Measurements from ENCODE around the gene NEU1.
"Not testable (repeated sequence)": the region's sequence is repeated elsewhere in the genome, so short reads cannot be mapped to it uniquely, and the experiment has no call there.

The NEU1 gene

GRCh38 chr6:31815025-31815838, 47.4 kb downstream of the NEU1 start, which contains the start of the genes HSPA1A and HSPA1L:
TSS of gene HSPA1A (plus strand) at chr6:31815543. CDS start at chr6:31815757, 214 bp downstream.
TSS of gene HSPA1L (minus strand) at chr6:31815283. CDS start at chr6:31811972, 3,311 bp downstream.
- DNase-seq = peak; percentile 86 to 91 (median 90)
- Histone ChIP-seq H3K4me3 (ENCODE audit: control insufficient read depth in 1 of 7, extremely low read depth in 1 of 7, insufficient read depth in 4 of 7, low read depth in 2 of 7, low read length in 6 of 7) (peak within 1 kb of the TSS; percentile 69 to 98 (median 88)), H3K4me1 (ENCODE audit: control extremely low read depth in 1 of 4, control insufficient read depth in 4 of 4, insufficient read depth in 4 of 4, low read length in 3 of 4) (peaks cover 16 to 38% (median 27%) of the 10 kb centered on the region in 4 experiments), H3K27ac (ENCODE audit: insufficient read depth in 1 of 2, low read depth in 1 of 2, low read length in 2 of 2, poor library complexity in 1 of 2, severe bottlenecking in 2 of 2) (peak within 1 kb of the TSS; percentile 58 to 83), H3K9me3 (ENCODE audit: control extremely low read depth in 1 of 5, control insufficient read depth in 4 of 5, insufficient read depth in 2 of 5, low read depth in 1 of 5, low read length in 4 of 5) (no peaks in the 10 kb centered on the region), H3K27me3 (replicated peaks in 2 of 5; ENCODE audit: control insufficient read depth in 4 of 5, insufficient read depth in 5 of 5, low read length in 4 of 5) (no peaks in the 10 kb centered on the region), H3K36me3 (ENCODE audit: control insufficient read depth in 4 of 4, insufficient read depth in 4 of 4, low read length in 3 of 4) (no peaks in the 10 kb centered on the region)
- 0% methylated on average over 34 of the region's 56 CpGs for WGBS (ENCODE audit: insufficient coverage)
- ChIA-PET CTCF (interaction anchor here (0.7 to 3.9 kb wide), 8 partner anchors 10 to 85 kb away, joined by 3 to 13 read pairs (median 4); partner anchors contain the start of genes DDAH2, HSPA1B and VARS1), POLR2A (interaction anchor here (0.8 to 1.9 kb wide), 4 partner anchors 9 to 19 kb away, joined by 4 to 14 read pairs (median 6); partner anchors contain the start of genes HSPA1B, LSM2 and VARS1)

GRCh38 chr6:31814677-31815024, 48.0 kb downstream of the NEU1 start:
- H3K9me3 ChIP-seq (ENCODE audit: control extremely low read depth in 1 of 5, control insufficient read depth in 4 of 5, insufficient read depth in 2 of 5, low read depth in 1 of 5, low read length in 4 of 5) = no peaks in the 10 kb centered on the region
- peak overlapping the region; percentile 58 to 83 for H3K27ac ChIP-seq (ENCODE audit: insufficient read depth in 1 of 2, low read depth in 1 of 2, low read length in 2 of 2, poor library complexity in 1 of 2, severe bottlenecking in 2 of 2)
- WGBS (ENCODE audit: insufficient coverage) = 0% methylated on average over 9 of the region's 13 CpGs
- H3K4me3 ChIP-seq (ENCODE audit: control insufficient read depth in 1 of 7, extremely low read depth in 1 of 7, insufficient read depth in 4 of 7, low read depth in 2 of 7, low read length in 6 of 7) = peak overlapping the region; percentile 35 to 95 (median 82)
- peak; percentile 80 to 86 (median 83) for DNase-seq
- CTCF ChIA-PET = interaction anchor here (1.0 to 3.9 kb wide), 8 partner anchors 11 to 85 kb away, joined by 3 to 13 read pairs (median 6); partner anchors contain the start of genes HSPA1B and VARS1
- POLR2A ChIA-PET = interaction anchor here (0.7 to 1.9 kb wide), 7 partner anchors 8 to 111 kb away, joined by 3 to 14 read pairs (median 4); partner anchors contain the start of genes ABHD16A, HSPA1B, LSM2 and VARS1
- H3K4me1 ChIP-seq (ENCODE audit: control extremely low read depth in 1 of 4, control insufficient read depth in 4 of 4, insufficient read depth in 4 of 4, low read length in 3 of 4) = peaks cover 16 to 38% (median 24%) of the 10 kb centered on the region in 4 experiments
- no peaks in the 10 kb centered on the region for H3K27me3 ChIP-seq (replicated peaks in 2 of 5; ENCODE audit: control insufficient read depth in 4 of 5, insufficient read depth in 5 of 5, low read length in 4 of 5)
- no peaks in the 10 kb centered on the region for H3K36me3 ChIP-seq (ENCODE audit: control insufficient read depth in 4 of 4, insufficient read depth in 4 of 4, low read length in 3 of 4)

- Histone ChIP-seq H3K4me1 (ENCODE audit: control extremely low read depth in 1 of 4, control insufficient read depth in 4 of 4, insufficient read depth in 4 of 4, low read length in 3 of 4) (peaks cover 10 to 35% (median 17%) of the 10 kb centered on the region in 4 experiments), H3K36me3 (ENCODE audit: control insufficient read depth in 4 of 4, insufficient read depth in 4 of 4, low read length in 3 of 4) (no peaks in the 10 kb centered on the region), H3K27ac (ENCODE audit: insufficient read depth in 1 of 2, low read depth in 1 of 2, low read length in 2 of 2, poor library complexity in 1 of 2, severe bottlenecking in 2 of 2) (peak overlapping the region in 1 of 2 experiments; percentile 83), H3K27me3 (replicated peaks in 2 of 5; ENCODE audit: control insufficient read depth in 4 of 5, insufficient read depth in 5 of 5, low read length in 4 of 5) (no peaks in the 10 kb centered on the region), H3K9me3 (ENCODE audit: control extremely low read depth in 1 of 5, control insufficient read depth in 4 of 5, insufficient read depth in 2 of 5, low read depth in 1 of 5, low read length in 4 of 5) (no peaks in the 10 kb centered on the region), H3K4me3 (ENCODE audit: control insufficient read depth in 1 of 7, extremely low read depth in 1 of 7, insufficient read depth in 4 of 7, low read depth in 2 of 7, low read length in 6 of 7) (peak overlapping the region in 3 of 7 experiments; percentile 28 to 95 (median 91))
- ChIA-PET CTCF (interaction anchor here (0.6 to 3.9 kb wide), 9 partner anchors 13 to 92 kb away, joined by 3 to 13 read pairs (median 5); partner anchors contain the start of genes LY6G6C and VARS1), POLR2A (interaction anchor here (1.2 to 1.5 kb wide), 2 partner anchors 13 to 198 kb away, joined by 3 to 4 read pairs; partner anchors contain the start of gene HSPA1B)
- DNase-seq = no peak
- 100% methylated on average over 2 of the region's 7 CpGs for WGBS (ENCODE audit: insufficient coverage)
Observed at GRCh38 chr6:31813465-31813849, 49.2 kb downstream of the NEU1 start.

- H3K4me1 ChIP-seq (ENCODE audit: control extremely low read depth in 1 of 4, control insufficient read depth in 4 of 4, insufficient read depth in 4 of 4, low read length in 3 of 4) = peaks cover 8 to 27% (median 11%) of the 10 kb centered on the region in 4 experiments
- POLR2A ChIA-PET = interaction anchor here (0.5 kb wide), 1 partner anchor 84 kb away, joined by 3 read pairs; no protein-coding TSS in a partner anchor
- CTCF ChIA-PET = interaction anchor here (0.6 to 3.9 kb wide), 5 partner anchors 13 to 132 kb away, joined by 3 to 13 read pairs (median 4); partner anchors contain the start of genes ABHD16A and VARS1
- no peak overlapping the region for H3K27ac ChIP-seq (ENCODE audit: insufficient read depth in 1 of 2, low read depth in 1 of 2, low read length in 2 of 2, poor library complexity in 1 of 2, severe bottlenecking in 2 of 2)
- no peak for DNase-seq
- H3K27me3 ChIP-seq (replicated peaks in 2 of 5; ENCODE audit: control insufficient read depth in 4 of 5, insufficient read depth in 5 of 5, low read length in 4 of 5) = no peaks in the 10 kb centered on the region
- 96% methylated on average over 12 of the region's 12 CpGs for whole genome bisulfite sequencing (ENCODE audit: insufficient coverage)
- no peak overlapping the region for H3K4me3 ChIP-seq (ENCODE audit: control insufficient read depth in 1 of 7, extremely low read depth in 1 of 7, insufficient read depth in 4 of 7, low read depth in 2 of 7, low read length in 6 of 7)
- no peaks in the 10 kb centered on the region for H3K36me3 ChIP-seq (ENCODE audit: control insufficient read depth in 4 of 4, insufficient read depth in 4 of 4, low read length in 3 of 4)
- H3K9me3 ChIP-seq (ENCODE audit: control extremely low read depth in 1 of 5, control insufficient read depth in 4 of 5, insufficient read depth in 2 of 5, low read depth in 1 of 5, low read length in 4 of 5) = no peaks in the 10 kb centered on the region
Observed at GRCh38 chr6:31811645-31812044, 51.0 kb downstream of the NEU1 start.

GRCh38 chr6:31808599-31808998, 54.0 kb downstream of the NEU1 start:
- 94% methylated on average over 3 of the region's 10 CpGs for WGBS (ENCODE audit: insufficient coverage)
- CTCF ChIA-PET = interaction anchor here (1.5 to 1.8 kb wide), 2 partner anchors 10 to 13 kb away, joined by 4 to 5 read pairs; partner anchors contain the start of gene VARS1
- H3K27ac ChIP-seq (ENCODE audit: insufficient read depth in 1 of 2, low read depth in 1 of 2, low read length in 2 of 2, poor library complexity in 1 of 2, severe bottlenecking in 2 of 2); H3K27me3 ChIP-seq (replicated peaks in 2 of 5; ENCODE audit: control insufficient read depth in 4 of 5, insufficient read depth in 5 of 5, low read length in 4 of 5); H3K9me3 ChIP-seq (ENCODE audit: control extremely low read depth in 1 of 5, control insufficient read depth in 4 of 5, insufficient read depth in 2 of 5, low read depth in 1 of 5, low read length in 4 of 5); H3K4me3 ChIP-seq (ENCODE audit: control insufficient read depth in 1 of 7, extremely low read depth in 1 of 7, insufficient read depth in 4 of 7, low read depth in 2 of 7, low read length in 6 of 7); DNase-seq; POLR2A ChIA-PET; H3K36me3 ChIP-seq (ENCODE audit: control insufficient read depth in 4 of 4, insufficient read depth in 4 of 4, low read length in 3 of 4): not testable (repeated sequence)
- peaks cover 6 to 18% (median 14%) of the 10 kb centered on the region in 4 experiments for H3K4me1 ChIP-seq (ENCODE audit: control extremely low read depth in 1 of 4, control insufficient read depth in 4 of 4, insufficient read depth in 4 of 4, low read length in 3 of 4)

Measured in common myeloid progenitor, CD34-positive (primary cell).